Measurements from ENCODE around the gene MYRF. TPM values are rescaled to one million over a fixed set of nuclear protein-coding genes. Genes with fewer than 3 reads are reported as not detected.

The MYRF gene
- total RNA-seq, 1 experiment from 2014 or later, result 5.1 TPM

DNA sequence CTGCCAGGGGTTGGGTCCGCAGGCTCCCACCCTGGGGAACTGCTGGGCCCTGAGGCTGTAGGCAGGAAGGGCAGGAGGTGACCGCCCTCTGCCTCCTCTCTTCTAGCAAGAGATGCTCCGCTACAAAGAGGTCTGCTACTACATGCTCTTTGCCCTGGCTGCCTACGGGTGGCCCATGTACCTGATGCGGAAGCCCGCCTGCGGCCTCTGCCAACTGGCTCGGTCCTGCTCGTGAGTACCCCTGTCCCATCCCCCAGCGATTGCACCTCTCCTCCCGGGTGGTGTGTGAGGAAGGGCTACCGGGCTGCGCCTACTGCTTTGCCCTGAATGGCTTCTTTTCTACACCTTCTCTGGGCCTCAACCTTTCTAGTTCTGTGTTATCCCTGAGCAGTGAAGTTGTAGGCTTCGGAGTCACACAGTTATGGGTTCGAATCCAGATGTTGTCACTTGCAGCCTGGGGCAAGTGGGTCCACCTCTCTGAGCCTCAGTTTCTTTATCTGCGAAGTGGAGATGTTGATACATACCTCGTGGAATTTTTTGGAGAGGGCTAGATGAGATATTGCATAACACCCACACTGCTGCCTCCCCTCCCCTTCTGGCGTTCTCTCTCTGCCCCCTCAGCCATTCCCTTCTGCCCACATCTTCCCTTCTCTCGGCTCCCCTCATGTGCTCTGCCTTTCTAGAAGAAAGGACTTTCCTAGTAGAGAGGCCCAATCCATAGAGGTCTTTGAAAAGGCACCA is 21.1 kb upstream of the MYRF start:
- no peaks in the 10 kb centered on the region for H3K27me3 ChIP-seq (ENCODE audit: low read length)
- no peak overlapping the region for H2AFZ ChIP-seq (ENCODE audit: low read length)
- CTCF ChIA-PET, result no interaction called here
- ATAC-seq, result no peak
- peaks cover 4% of the 10 kb centered on the region; the same call in 1 of the 2 replicates for H4K20me1 ChIP-seq (ENCODE audit: low read length)
- POLR2A ChIA-PET (ENCODE audit: unreplicated experiment), result no interaction called here
- no peak overlapping the region for H3K9ac ChIP-seq (ENCODE audit: low read length)
- peaks cover 6% of the 10 kb centered on the region; the same call in 1 of the 2 replicates for H3K36me3 ChIP-seq (ENCODE audit: low read depth, low read length)
- H3K79me2 ChIP-seq (ENCODE audit: low read length), result no peaks in the 10 kb centered on the region
- no peak overlapping the region for H3K27ac ChIP-seq (ENCODE audit: low read length)
- DNase-seq, result no peak
- H3K4me3 ChIP-seq (ENCODE audit: low read length), result no peak overlapping the region
- intact Hi-C loops (cut with micrococcal nuclease), result loop anchor here (5.0 kb wide), 1 partner anchor 254 kb away; no protein-coding TSS in a partner anchor
- no peak for TF ChIP-seq EZH2 (IDR thresholded peaks at IDR 0.05; ENCODE audit: low read length, unreplicated experiment)
- no peak for TF ChIP-seq CTCF (conservative IDR thresholded peaks at IDR 0.05; ENCODE audit: low read depth, low read length)
- TF ChIP-seq EZH2phosphoT487 (IDR thresholded peaks at IDR 0.05; ENCODE audit: borderline replicate concordance, low read length), result no peak
- no TSS peak for BruUV-seq (replicated peaks)
- no peaks in the 10 kb centered on the region for H3F3A ChIP-seq (ENCODE audit: low read length, unreplicated experiment)
- peak overlapping the region; percentile 29 for H3K4me2 ChIP-seq (ENCODE audit: low read length)
- no peaks in the 10 kb centered on the region for H3K9me2 ChIP-seq (replicated peaks; ENCODE audit: low read length)
- H3K4me1 ChIP-seq (ENCODE audit: insufficient read depth, low read length), result peaks cover 60% of the 10 kb centered on the region
- H3K9me3 ChIP-seq (ENCODE audit: low read length), result no peaks in the 10 kb centered on the region

GRCh38 chr11:61731952-61732675 is 20.3 kb upstream of the MYRF start:
- Histone ChIP-seq H3K36me3 (ENCODE audit: low read depth, low read length) (peaks cover 5% of the 10 kb centered on the region; the same call in 1 of the 2 replicates), H3F3A (ENCODE audit: low read length, unreplicated experiment) (no peaks in the 10 kb centered on the region), H3K27me3 (ENCODE audit: low read length) (no peaks in the 10 kb centered on the region), H3K4me3 (ENCODE audit: low read length) (no peak overlapping the region), H2AFZ (ENCODE audit: low read length) (no peak overlapping the region), H3K27ac (ENCODE audit: low read length) (peak overlapping the region; percentile 38), H3K9ac (ENCODE audit: low read length) (no peak overlapping the region), H3K79me2 (ENCODE audit: low read length) (no peaks in the 10 kb centered on the region), H3K4me1 (ENCODE audit: insufficient read depth, low read length) (peaks cover 60% of the 10 kb centered on the region), H3K9me3 (ENCODE audit: low read length) (no peaks in the 10 kb centered on the region), H3K4me2 (ENCODE audit: low read length) (peak overlapping the region; percentile 64), H4K20me1 (ENCODE audit: low read length) (peaks cover 4% of the 10 kb centered on the region; the same call in 1 of the 2 replicates), H3K9me2 (replicated peaks; ENCODE audit: low read length) (no peaks in the 10 kb centered on the region)
- intact Hi-C loops (cut with micrococcal nuclease), result loop anchor here (2.0 to 5.0 kb wide), 2 partner anchors 151 to 255 kb away; partner anchors contain the start of gene SYT7
- CTCF ChIA-PET, result interaction anchor here (0.5 kb wide), 1 partner anchor 153 kb away, joined by 4 read pairs; no protein-coding TSS in a partner anchor
- POLR2A ChIA-PET (ENCODE audit: unreplicated experiment), result no interaction called here
- no peak for DNase-seq
- no TSS peak for BruUV-seq (replicated peaks)
- no peak for ATAC-seq
- TF ChIP-seq EZH2phosphoT487 (IDR thresholded peaks at IDR 0.05; ENCODE audit: borderline replicate concordance, low read length) (no peak), CTCF (conservative IDR thresholded peaks at IDR 0.05; ENCODE audit: low read depth, low read length) (no peak), EZH2 (IDR thresholded peaks at IDR 0.05; ENCODE audit: low read length, unreplicated experiment) (no peak)

All from PC-3 (cell line).